Liver (tissue), 9 donors: ENCODE measurements around the gene DAB1. TPM values are rescaled to one million over a fixed set of nuclear protein-coding genes. Genes with fewer than 3 reads are reported as not detected.

Experiments used
- DNase-seq: peaks from one replicate; pipeline ENCODE4 v3.0.0-alpha.2; 2017; ENCODE audit warnings: low spot score
- H3K27ac ChIP-seq, 2 donors: one replicate each; pipeline ENCODE4 v1.7.0; 2013; ENCODE audit warnings: inconsistent platforms in 2 of 2, low read length in 2 of 2, control low read depth in 1 of 2, low read depth in 1 of 2, mild to moderate bottlenecking in 1 of 2
- H3K27me3 ChIP-seq, 4 donors: one replicate each; pipeline versions ENCODE4 v1.6.1 to v1.7.0; 2013; ENCODE audit warnings: low read length in 3 of 4, inconsistent platforms in 1 of 4, mild to moderate bottlenecking in 1 of 4, moderate library complexity in 1 of 4; ENCODE audit not compliant: control insufficient read depth in 4 of 4, insufficient read depth in 4 of 4
- H3K36me3 ChIP-seq, 4 donors: one replicate each; pipeline versions ENCODE4 v1.6.1 to v1.7.0; 2013; ENCODE audit warnings: low read length in 3 of 4, mild to moderate bottlenecking in 3 of 4, low read depth in 1 of 4, moderate library complexity in 1 of 4; ENCODE audit not compliant: control insufficient read depth in 4 of 4, insufficient read depth in 3 of 4
- H3K4me1 ChIP-seq, 4 donors: one replicate each; pipeline versions ENCODE4 v1.6.1 to v1.7.0; 2013; ENCODE audit warnings: low read length in 3 of 4, mild to moderate bottlenecking in 3 of 4, moderate library complexity in 1 of 4; ENCODE audit not compliant: control insufficient read depth in 4 of 4, insufficient read depth in 4 of 4
- H3K4me3 ChIP-seq, 3 donors: one replicate each; pipeline versions ENCODE4 v1.6.1 to v1.7.0; 2013; ENCODE audit warnings: low read length in 3 of 3, control low read depth in 1 of 3, low read depth in 1 of 3, mild to moderate bottlenecking in 1 of 3
- H3K9ac ChIP-seq, 2 donors: one replicate each; pipeline ENCODE4 v1.7.0; 2013; ENCODE audit warnings: low read length in 2 of 2, mild to moderate bottlenecking in 2 of 2, moderate library complexity in 2 of 2, control low read depth in 1 of 2, low read depth in 1 of 2
- H3K9me3 ChIP-seq, 4 donors: one replicate each; pipeline versions ENCODE4 v1.6.1 to v1.7.0; 2013; ENCODE audit warnings: low read length in 3 of 4; ENCODE audit not compliant: control insufficient read depth in 4 of 4
- ATF3 ChIP-seq: IDR thresholded peaks from 2 replicates; pipeline ENCODE4 v1.6.1; 2016; ENCODE audit warnings: antibody characterized with exemption
- CTCF ChIP-seq: fragments of 150-350 bp; IDR thresholded peaks from 2 replicates; pipeline ENCODE4 v1.5.1; 2017; ENCODE audit warnings: improper control_type of control experiment, low read depth, low read length; ENCODE audit not compliant: missing input control
- EGR1 ChIP-seq, 2 donors: IDR thresholded peaks; 2 replicates each; pipeline ENCODE4 v1.6.1; 2016 to 2018; ENCODE audit warnings: antibody characterized with exemption in 2 of 2, low read depth in 2 of 2
- FOXA1 ChIP-seq: IDR thresholded peaks from 2 replicates; pipeline ENCODE4 v1.6.1; 2016; ENCODE audit warnings: antibody characterized with exemption
- FOXA2 ChIP-seq: IDR thresholded peaks from 2 replicates; pipeline ENCODE4 v1.6.1; 2016; ENCODE audit warnings: antibody characterized with exemption
- GABPA ChIP-seq, 2 donors: IDR thresholded peaks in 1 of 2; conservative IDR thresholded peaks in 1 of 2; 2 replicates each; pipeline ENCODE4 v1.6.1; 2016; ENCODE audit warnings: antibody characterized with exemption in 2 of 2, mild to moderate bottlenecking in 1 of 2, moderate library complexity in 1 of 2
- HNF4A ChIP-seq, 2 donors: conservative IDR thresholded peaks; 2 replicates each; pipeline ENCODE4 v1.6.1; 2016; ENCODE audit warnings: antibody characterized with exemption in 2 of 2, mild to moderate bottlenecking in 2 of 2
- HNF4G ChIP-seq: IDR thresholded peaks from 2 replicates; pipeline ENCODE4 v1.6.1; 2016; ENCODE audit warnings: antibody characterized with exemption
- JUND ChIP-seq, 2 donors: IDR thresholded peaks; 2 replicates each; pipeline ENCODE4 v1.6.1; 2016; ENCODE audit warnings: antibody characterized with exemption in 2 of 2
- MAX ChIP-seq: IDR thresholded peaks from 2 replicates; pipeline ENCODE4 v1.6.1; 2016; ENCODE audit warnings: antibody characterized with exemption
- NR2F2 ChIP-seq: IDR thresholded peaks from 2 replicates; pipeline ENCODE4 v1.6.1; 2016; ENCODE audit warnings: antibody characterized with exemption
- RAD21 ChIP-seq, 2 donors: IDR thresholded peaks; 2 replicates each; pipeline ENCODE4 v1.6.1; 2016; ENCODE audit warnings: antibody characterized with exemption in 2 of 2, mild to moderate bottlenecking in 2 of 2
- REST ChIP-seq: IDR thresholded peaks from 2 replicates; pipeline ENCODE4 v1.6.1; 2016; ENCODE audit warnings: antibody characterized with exemption, mild to moderate bottlenecking
- RXRA ChIP-seq, 2 donors: IDR thresholded peaks; 2 replicates each; pipeline ENCODE4 v1.6.1; 2017 to 2018; ENCODE audit warnings: antibody characterized with exemption in 2 of 2, mild to moderate bottlenecking in 1 of 2
- SP1 ChIP-seq: IDR thresholded peaks from 2 replicates; pipeline ENCODE4 v1.6.1; 2018; ENCODE audit warnings: antibody characterized with exemption, mild to moderate bottlenecking
- TAF1 ChIP-seq: conservative IDR thresholded peaks from 2 replicates; pipeline ENCODE4 v1.6.1; 2016; ENCODE audit warnings: antibody characterized with exemption, mild to moderate bottlenecking
- YY1 ChIP-seq: IDR thresholded peaks from 2 replicates; pipeline ENCODE4 v1.6.1; 2016; ENCODE audit warnings: antibody characterized with exemption, mild to moderate bottlenecking
- ZBTB33 ChIP-seq: IDR thresholded peaks from 2 replicates; pipeline ENCODE4 v1.6.1; 2016; ENCODE audit warnings: antibody characterized with exemption
- WGBS: extraction: QIAGEN DNeasy Blood & Tissue Kit; methylation state at CpG from one replicate; pipeline ENCODE4 v1.1.7; 2013; 5-methylcytosine and 5-hydroxymethylcytosine counted together
- polyA plus RNA-seq, 2 donors: library from polyadenylated mRNA; stranded (reverse) in 1 of 2; unstranded in 1 of 2; fragments of 200-250 nt in 1 of 2; fragments of >200 nt in 1 of 2; fragmentation: Nextera tagmentation in 1 of 2; extraction: Ambion mirVana in 1 of 2; gene quantifications; one replicate each; pipeline versions ENCODE4 v1.2.1 to v1.2.3, GENCODE V29; 2013 to 2015
- total RNA-seq, 2 donors: library from RNA; depleted of rRNA; stranded (reverse); fragments of >200 nt; gene quantifications; one replicate each; pipeline ENCODE4 v1.2.3, GENCODE V29; 2014
- donor health status: healthy.
- donor health status: healthy.
- donor health status: healthy.
- donor health status: healthy.
- donor health status: healthy.

DAB1 gene
- total and polyA plus RNA-seq, 4 donors, result 0.54 to 1.7 (median 1.2) TPM

GRCh38 chr1:56985857-56986256, 438.0 kb downstream of the DAB1 start:
- TF ChIP-seq GABPA (IDR thresholded peaks at IDR 0.05 in 1 of 2, conservative IDR thresholded peaks at IDR 0.05 in 1 of 2), result no peak
- no peak for TF ChIP-seq REST
- no peak for TF ChIP-seq EGR1 (IDR thresholded peaks at IDR 0.05; ENCODE audit: low read depth in 2 of 2)
- no peak for TF ChIP-seq YY1
- TF ChIP-seq MAX, result no peak
- no peak for TF ChIP-seq RAD21 (IDR thresholded peaks at IDR 0.05)
- no peak for TF ChIP-seq SP1
- no peak for TF ChIP-seq HNF4A (conservative IDR thresholded peaks at IDR 0.05)
- TF ChIP-seq RXRA (IDR thresholded peaks at IDR 0.05), result no peak
- TF ChIP-seq JUND (IDR thresholded peaks at IDR 0.05), result no peak
- no peak for TF ChIP-seq ZBTB33
- TF ChIP-seq ATF3, result no peak
- no peak for TF ChIP-seq TAF1
- no peak for TF ChIP-seq FOXA2
- no peak for TF ChIP-seq FOXA1
- TF ChIP-seq CTCF, result no peak
- TF ChIP-seq HNF4G, result no peak
- TF ChIP-seq NR2F2, result no peak
- Histone ChIP-seq H3K27me3 (no peaks in the 10 kb centered on the region), H3K27ac (no peak overlapping the region), H3K9ac (no peak overlapping the region), H3K4me3 (no peak overlapping the region), H3K36me3 (peaks cover 0 to 2% (median 0%) of the 10 kb centered on the region in 4 donors), H3K9me3 (no peaks in the 10 kb centered on the region), H3K4me1 (no peaks in the 10 kb centered on the region)
- no peak for DNase-seq
- WGBS, result 95% methylated on average over 2 of the region's 2 CpGs

- H3K4me1 ChIP-seq, result no peaks in the 10 kb centered on the region
- H3K27me3 ChIP-seq, result no peaks in the 10 kb centered on the region
- no peak overlapping the region for H3K27ac ChIP-seq
- H3K9ac ChIP-seq, result no peak overlapping the region
- no peaks in the 10 kb centered on the region for H3K36me3 ChIP-seq
- no peaks in the 10 kb centered on the region for H3K9me3 ChIP-seq
- H3K4me3 ChIP-seq, result no peak overlapping the region
- WGBS, result 88% methylated on average over 6 of the region's 6 CpGs
- DNase-seq, result no peak
- TF ChIP-seq YY1 (no peak), HNF4A (conservative IDR thresholded peaks at IDR 0.05) (no peak), FOXA1 (no peak), NR2F2 (no peak), ZBTB33 (no peak), RAD21 (IDR thresholded peaks at IDR 0.05) (no peak), TAF1 (no peak), ATF3 (no peak), FOXA2 (no peak), CTCF (no peak), HNF4G (no peak), MAX (no peak), SP1 (no peak), RXRA (IDR thresholded peaks at IDR 0.05) (no peak), EGR1 (IDR thresholded peaks at IDR 0.05; ENCODE audit: low read depth in 2 of 2) (no peak), GABPA (IDR thresholded peaks at IDR 0.05 in 1 of 2, conservative IDR thresholded peaks at IDR 0.05 in 1 of 2) (no peak), JUND (IDR thresholded peaks at IDR 0.05) (no peak)
Measured at GRCh38 chr1:56983484-56983883, 440.4 kb downstream of the DAB1 start.
